Measurements from ENCODE around the gene HOXC9. TPM values are rescaled to one million over a fixed set of nuclear protein-coding genes. Genes with fewer than 3 reads are reported as not detected.

HOXC9 gene
- total and polyA plus RNA-seq, 3 experiments from 2014 or later, result not detected

DNA sequence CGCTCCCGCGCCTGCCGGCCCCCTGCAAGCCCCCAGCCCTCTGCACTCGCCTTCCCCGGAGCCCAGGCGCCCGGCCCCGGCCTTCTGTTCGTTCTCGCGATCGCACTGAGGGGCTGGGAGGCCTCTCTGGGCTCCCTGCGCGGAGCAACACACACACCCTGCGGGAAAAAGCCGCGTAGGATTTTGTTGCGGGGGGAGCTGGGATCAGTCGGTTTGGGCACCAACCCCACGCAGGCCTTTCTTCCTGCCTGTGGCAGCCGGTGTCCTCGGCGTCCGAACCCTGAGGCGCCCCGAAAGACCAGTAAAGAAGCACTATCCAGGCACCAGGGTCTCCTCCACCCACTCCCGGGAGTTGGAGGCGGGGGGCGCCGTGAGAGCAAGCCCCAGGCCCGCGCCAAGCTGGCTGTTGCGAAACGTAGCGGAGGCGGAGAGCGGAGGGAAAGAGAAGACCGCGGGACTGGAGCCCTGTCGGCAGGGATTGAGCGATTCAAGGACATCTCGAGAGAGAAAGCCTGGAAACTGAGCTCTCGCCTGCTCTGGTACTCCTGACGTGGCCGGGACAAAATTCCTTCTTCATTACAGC, 31.0 kb downstream of the HOXC9 start:
- Mint-ChIP-seq H3K4me1 (peaks cover 29 to 40% (median 29%) of the 10 kb centered on the region in 3 donors), H3K9me3 (peaks cover 0 to 8% (median 2%) of the 10 kb centered on the region in 5 donors), H3K27me3 (peaks cover 68 to 84% of the 10 kb centered on the region in 2 donors), H3K27ac (peak overlapping the region in 1 of 8 donors; percentile 78), H3K4me3 (no peak overlapping the region), H3K36me3 (no peaks in the 10 kb centered on the region)
- CTCF ChIA-PET, result interaction anchor here (0.5 to 6.1 kb wide), 11 partner anchors 11 to 222 kb away, joined by 3 to 73 read pairs (median 10); partner anchors contain the start of genes HOXC4 and SMUG1
- H3K36me3 ChIP-seq (ENCODE audit: insufficient read depth, low read length), result no peaks in the 10 kb centered on the region
- no peak overlapping the region for H3K27ac ChIP-seq (ENCODE audit: low read depth, low read length)
- H3K9me3 ChIP-seq (ENCODE audit: low read length), result no peaks in the 10 kb centered on the region
- DNase-seq, result no peak
- no peak overlapping the region for H3K4me3 ChIP-seq (ENCODE audit: low read length)
- peaks cover 82% of the 10 kb centered on the region for H3K27me3 ChIP-seq (ENCODE audit: insufficient read depth, low read length, poor library complexity, severe bottlenecking)
- peaks cover 20% of the 10 kb centered on the region for H3K4me1 ChIP-seq (ENCODE audit: insufficient read depth, low read length)
- POLR2A ChIA-PET, result no interaction called here

- Histone ChIP-seq H3K36me3 (ENCODE audit: insufficient read depth, low read length) (no peaks in the 10 kb centered on the region), H3K4me1 (ENCODE audit: insufficient read depth, low read length) (peaks cover 20% of the 10 kb centered on the region), H3K27me3 (ENCODE audit: insufficient read depth, low read length, poor library complexity, severe bottlenecking) (peaks cover 82% of the 10 kb centered on the region), H3K4me3 (ENCODE audit: low read length) (no peak overlapping the region), H3K9me3 (ENCODE audit: low read length) (no peaks in the 10 kb centered on the region), H3K27ac (ENCODE audit: low read depth, low read length) (no peak overlapping the region)
- Mint-ChIP-seq H3K36me3 (no peaks in the 10 kb centered on the region), H3K27ac (peak overlapping the region in 1 of 8 donors; percentile 78), H3K4me3 (no peak overlapping the region), H3K4me1 (peaks cover 29 to 40% (median 29%) of the 10 kb centered on the region in 3 donors), H3K9me3 (peaks cover 0 to 8% (median 2%) of the 10 kb centered on the region in 5 donors), H3K27me3 (peaks cover 69 to 85% of the 10 kb centered on the region in 2 donors)
- no peak for DNase-seq
- CTCF ChIA-PET, result interaction anchor here (0.5 to 6.1 kb wide), 13 partner anchors 10 to 183 kb away, joined by 3 to 73 read pairs (median 7); partner anchors contain the start of genes HOXC4 and SMUG1
- POLR2A ChIA-PET, result interaction anchor here (0.6 kb wide), 1 partner anchor 79 kb away, joined by 3 read pairs; no protein-coding TSS in a partner anchor
These were observed 31.5 kb downstream of the HOXC9 start for GRCh38 chr12:54031480-54031879.

GRCh38 chr12:54032086-54032619, 32.2 kb downstream of the HOXC9 start:
- no peak for DNase-seq
- H3K9me3 ChIP-seq (ENCODE audit: low read length), result no peaks in the 10 kb centered on the region
- Mint-ChIP-seq H3K36me3 (no peaks in the 10 kb centered on the region), H3K27me3 (peaks cover 69 to 82% of the 10 kb centered on the region in 2 donors), H3K9me3 (peaks cover 0 to 8% (median 2%) of the 10 kb centered on the region in 5 donors), H3K4me1 (peaks cover 22 to 40% (median 26%) of the 10 kb centered on the region in 3 donors), H3K4me3 (peak overlapping the region in 1 of 7 donors; percentile 71), H3K27ac (peak overlapping the region in 2 of 8 donors; percentile 33 to 78)
- peaks cover 20% of the 10 kb centered on the region for H3K4me1 ChIP-seq (ENCODE audit: insufficient read depth, low read length)
- no peak overlapping the region for H3K4me3 ChIP-seq (ENCODE audit: low read length)
- ChIA-PET POLR2A (interaction anchor here (0.6 to 1.1 kb wide), 3 partner anchors 14 to 104 kb away, joined by 3 read pairs; no protein-coding TSS in a partner anchor), CTCF (interaction anchor here (0.6 to 6.1 kb wide), 31 partner anchors 9 to 267 kb away, joined by 3 to 73 read pairs (median 4); partner anchors contain the start of genes HOXC4, HOXC8 and SMUG1)
- no peaks in the 10 kb centered on the region for H3K36me3 ChIP-seq (ENCODE audit: insufficient read depth, low read length)
- peaks cover 76% of the 10 kb centered on the region for H3K27me3 ChIP-seq (ENCODE audit: insufficient read depth, low read length, poor library complexity, severe bottlenecking)
- no peak overlapping the region for H3K27ac ChIP-seq (ENCODE audit: low read depth, low read length)

DNA sequence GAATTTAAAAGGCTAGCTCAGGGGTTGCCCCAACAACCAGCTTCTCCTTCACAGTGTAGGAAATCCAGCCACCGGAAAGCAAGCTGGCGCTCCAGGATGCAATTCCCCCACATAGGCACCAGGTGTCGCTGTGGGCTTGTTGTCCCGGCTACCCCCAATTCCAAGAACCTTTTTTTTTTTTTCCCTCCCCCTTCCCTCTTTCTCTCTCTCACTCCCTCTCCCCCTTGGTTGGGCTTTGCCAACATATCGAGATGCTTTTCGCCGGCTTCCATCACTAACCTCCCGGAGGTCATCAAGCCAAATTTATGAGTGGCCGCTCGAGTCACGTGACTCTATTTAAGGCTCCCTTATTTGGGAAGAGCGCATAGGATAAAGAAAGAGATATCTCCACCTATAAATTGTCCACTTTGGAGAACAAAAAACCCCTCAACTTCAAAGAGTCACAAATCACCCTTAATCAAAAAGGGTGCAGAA, 32.7 kb downstream of the HOXC9 start, which contains the start of gene HOXC5:
HOXC5 (plus strand) TSS at position 424 of the 474 bp plus-strand sequence. CDS start 73 bp downstream, outside the sequence.
- CTCF ChIA-PET, result interaction anchor here (0.6 to 6.1 kb wide), 31 partner anchors 9 to 267 kb away, joined by 3 to 73 read pairs (median 4); partner anchors contain the start of genes HOXC4, HOXC8 and SMUG1
- H3K36me3 ChIP-seq (ENCODE audit: insufficient read depth, low read length), result no peaks in the 10 kb centered on the region
- H3K4me1 ChIP-seq (ENCODE audit: insufficient read depth, low read length), result peaks cover 20% of the 10 kb centered on the region
- Mint-ChIP-seq H3K9me3 (peaks cover 0 to 8% (median 2%) of the 10 kb centered on the region in 5 donors), H3K4me3 (peak within 1 kb of the TSS; percentile 69 to 84 (median 78)), H3K36me3 (no peaks in the 10 kb centered on the region), H3K27ac (peak within 1 kb of the TSS in 3 of 8 donors; percentile 33 to 88 (median 78)), H3K4me1 (peaks cover 22 to 40% (median 26%) of the 10 kb centered on the region in 3 donors), H3K27me3 (peaks cover 68 to 82% of the 10 kb centered on the region in 2 donors)
- no peak within 1 kb of the TSS for H3K4me3 ChIP-seq (ENCODE audit: low read length)
- H3K27me3 ChIP-seq (ENCODE audit: insufficient read depth, low read length, poor library complexity, severe bottlenecking), result peaks cover 71% of the 10 kb centered on the region
- no peaks in the 10 kb centered on the region for H3K9me3 ChIP-seq (ENCODE audit: low read length)
- H3K27ac ChIP-seq (ENCODE audit: low read depth, low read length), result no peak within 1 kb of the TSS
- POLR2A ChIA-PET, result interaction anchor here (0.6 to 1.1 kb wide), 2 partner anchors 15 to 105 kb away, joined by 3 read pairs; no protein-coding TSS in a partner anchor
- peak; percentile 42 to 77 (median 61) for DNase-seq

DNA sequence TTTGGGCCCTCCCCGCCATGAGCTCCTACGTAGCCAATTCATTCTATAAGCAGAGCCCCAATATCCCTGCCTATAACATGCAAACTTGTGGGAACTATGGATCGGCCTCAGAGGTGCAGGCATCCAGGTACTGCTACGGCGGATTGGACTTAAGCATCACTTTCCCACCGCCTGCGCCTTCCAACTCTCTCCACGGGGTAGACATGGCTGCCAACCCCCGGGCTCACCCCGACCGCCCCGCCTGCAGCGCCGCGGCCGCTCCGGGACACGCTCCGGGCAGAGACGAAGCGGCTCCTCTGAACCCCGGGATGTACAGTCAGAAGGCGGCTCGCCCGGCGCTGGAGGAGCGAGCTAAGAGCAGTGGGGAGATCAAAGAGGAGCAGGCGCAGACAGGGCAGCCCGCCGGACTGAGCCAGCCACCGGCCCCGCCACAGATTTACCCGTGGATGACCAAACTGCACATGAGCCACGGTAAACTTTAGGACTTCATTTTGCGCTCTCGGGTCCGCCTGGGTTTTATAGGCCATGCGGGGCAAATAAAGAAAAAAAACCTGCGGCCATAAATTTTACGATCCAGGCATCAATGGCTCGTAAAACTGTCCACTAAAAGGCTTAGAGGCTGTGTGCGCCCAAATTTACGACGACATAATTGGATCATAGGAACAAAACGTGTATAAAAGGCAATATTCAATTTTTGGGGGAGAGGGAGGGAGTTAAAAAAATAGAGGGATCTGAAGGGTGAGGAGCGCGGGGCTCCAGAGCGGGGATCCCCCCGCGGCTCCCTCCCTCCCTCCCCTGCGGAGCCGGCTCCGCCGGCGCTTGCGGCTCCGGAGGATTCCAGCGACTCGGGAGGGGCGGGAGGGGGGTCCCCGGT, 33.4 kb downstream of the HOXC9 start:
- H3K9me3 ChIP-seq (ENCODE audit: low read length), result no peaks in the 10 kb centered on the region
- peaks cover 66% of the 10 kb centered on the region for H3K27me3 ChIP-seq (ENCODE audit: insufficient read depth, low read length, poor library complexity, severe bottlenecking)
- no peak for DNase-seq
- Mint-ChIP-seq H3K27ac (peak overlapping the region in 2 of 8 donors; percentile 78 to 88), H3K27me3 (peaks cover 64 to 82% of the 10 kb centered on the region in 2 donors), H3K9me3 (peaks cover 0 to 8% (median 2%) of the 10 kb centered on the region in 5 donors), H3K4me1 (peaks cover 19 to 39% (median 25%) of the 10 kb centered on the region in 3 donors), H3K36me3 (no peaks in the 10 kb centered on the region), H3K4me3 (peak overlapping the region; percentile 26 to 84 (median 78))
- H3K27ac ChIP-seq (ENCODE audit: low read depth, low read length), result no peak overlapping the region
- POLR2A ChIA-PET, result interaction anchor here (0.6 to 1.1 kb wide), 2 partner anchors 16 to 105 kb away, joined by 3 read pairs; no protein-coding TSS in a partner anchor
- peaks cover 19% of the 10 kb centered on the region for H3K4me1 ChIP-seq (ENCODE audit: insufficient read depth, low read length)
- CTCF ChIA-PET, result interaction anchor here (1.0 to 6.1 kb wide), 22 partner anchors 8 to 189 kb away, joined by 3 to 73 read pairs (median 7); partner anchors contain the start of genes HOXC4, HOXC8 and SMUG1
- H3K4me3 ChIP-seq (ENCODE audit: low read length), result no peak overlapping the region
- H3K36me3 ChIP-seq (ENCODE audit: insufficient read depth, low read length), result no peaks in the 10 kb centered on the region

DNA sequence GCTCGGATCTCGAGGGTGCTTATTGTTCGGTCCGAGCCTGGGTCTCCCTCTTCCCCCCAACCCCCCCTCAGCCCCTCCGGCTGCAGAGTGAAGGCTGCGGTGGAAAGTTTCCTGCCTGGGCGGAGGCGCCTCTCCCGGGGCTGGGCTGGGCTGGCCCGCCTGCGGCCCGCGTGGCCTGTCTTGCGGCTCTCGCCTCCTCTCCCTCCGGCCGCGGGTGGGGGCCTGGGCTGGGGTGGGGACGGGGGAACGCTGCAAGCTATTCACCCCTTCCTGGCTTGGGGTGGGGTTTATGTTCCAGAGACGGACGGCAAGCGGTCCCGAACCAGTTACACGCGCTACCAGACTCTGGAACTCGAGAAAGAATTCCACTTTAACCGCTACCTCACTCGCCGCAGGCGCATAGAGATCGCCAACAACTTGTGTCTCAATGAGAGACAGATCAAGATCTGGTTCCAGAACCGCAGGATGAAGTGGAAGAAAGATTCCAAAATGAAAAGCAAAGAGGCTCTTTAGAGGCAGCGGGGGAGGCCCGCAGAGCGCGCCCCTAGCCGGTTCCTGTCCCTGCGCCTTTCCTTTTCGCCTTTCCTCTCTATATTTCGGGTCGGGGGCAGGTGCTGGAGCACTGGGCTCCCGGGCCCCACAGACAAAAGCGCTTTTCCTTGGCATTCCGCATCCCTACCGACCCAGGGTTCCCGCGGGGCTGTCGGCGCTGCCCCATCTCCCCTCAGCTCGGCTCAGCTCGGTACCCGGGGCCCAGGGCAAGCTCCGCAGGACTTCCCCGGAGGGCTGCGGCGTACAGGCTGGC, 34.2 kb downstream of the HOXC9 start:
- H3K36me3 Mint-ChIP-seq, result no peaks in the 10 kb centered on the region
- POLR2A ChIA-PET, result no interaction called here
- peaks cover 15 to 35% (median 22%) of the 10 kb centered on the region in 3 donors for H3K4me1 Mint-ChIP-seq
- H3K4me3 Mint-ChIP-seq, result peak overlapping the region; percentile 21 to 74 (median 71)
- peaks cover 0 to 8% (median 2%) of the 10 kb centered on the region in 5 donors for H3K9me3 Mint-ChIP-seq
- no peak overlapping the region for H3K27ac ChIP-seq (ENCODE audit: low read depth, low read length)
- H3K4me1 ChIP-seq (ENCODE audit: insufficient read depth, low read length), result peaks cover 15% of the 10 kb centered on the region
- H3K36me3 ChIP-seq (ENCODE audit: insufficient read depth, low read length), result no peaks in the 10 kb centered on the region
- no peaks in the 10 kb centered on the region for H3K9me3 ChIP-seq (ENCODE audit: low read length)
- H3K27me3 ChIP-seq (ENCODE audit: insufficient read depth, low read length, poor library complexity, severe bottlenecking), result peaks cover 64% of the 10 kb centered on the region
- no peak overlapping the region for H3K4me3 ChIP-seq (ENCODE audit: low read length)
- peaks cover 67 to 85% of the 10 kb centered on the region in 2 donors for H3K27me3 Mint-ChIP-seq
- no peak for DNase-seq
- peak overlapping the region in 1 of 8 donors; percentile 74 for H3K27ac Mint-ChIP-seq
- CTCF ChIA-PET, result interaction anchor here (2.2 to 6.1 kb wide), 3 partner anchors 11 to 166 kb away, joined by 10 to 56 read pairs (median 27); partner anchors contain the start of gene HOXC4

Data from CD8-positive, alpha-beta memory T cell (primary cell).